Ishikawa (cell line): ENCODE results near the gene ZNF101.

Experiments used
- CEBPB ChIP-seq: IDR thresholded peaks from 2 replicates; pipeline ENCODE4 v1.6.1; 2012
- CREB1 ChIP-seq: IDR thresholded peaks from 2 replicates; pipeline ENCODE4 v1.6.1; 2012; ENCODE audit warnings: low read depth
- EGR1 ChIP-seq: IDR thresholded peaks from 2 replicates; pipeline ENCODE4 v1.6.1; 2012
- EP300 ChIP-seq: IDR thresholded peaks from 2 replicates; pipeline ENCODE4 v1.6.1; 2012; ENCODE audit warnings: borderline replicate concordance
- FOXM1 ChIP-seq: IDR thresholded peaks from 2 replicates; pipeline ENCODE4 v1.6.1; 2012; ENCODE audit warnings: low read depth, borderline replicate concordance
- NFIC ChIP-seq: IDR thresholded peaks from 2 replicates; pipeline ENCODE4 v1.6.1; 2012
- RAD21 ChIP-seq: IDR thresholded peaks from 2 replicates; pipeline ENCODE4 v1.6.1; 2012; ENCODE audit warnings: low read depth
- TAF1 ChIP-seq: IDR thresholded peaks from 2 replicates; pipeline ENCODE4 v1.6.1; 2012; ENCODE audit warnings: low read depth, mild to moderate bottlenecking
- TCF12 ChIP-seq: IDR thresholded peaks from 2 replicates; pipeline ENCODE4 v1.6.1; 2012; ENCODE audit warnings: low read depth
- TEAD4 ChIP-seq: IDR thresholded peaks from 2 replicates; pipeline ENCODE4 v1.6.1; 2012
- USF1 ChIP-seq: IDR thresholded peaks from 2 replicates; pipeline ENCODE4 v1.6.1; 2012
- YY1 ChIP-seq: IDR thresholded peaks from 2 replicates; pipeline ENCODE4 v1.6.1; 2012; ENCODE audit warnings: low read depth
- ZBTB7A ChIP-seq: IDR thresholded peaks from 2 replicates; pipeline ENCODE4 v1.6.1; 2012; ENCODE audit warnings: low read depth
- TF ChIP-seq, protein P1 (sequence below): IDR thresholded peaks from 2 replicates; pipeline ENCODE4 v1.6.1; 2012
- TF ChIP-seq, protein P2 (sequence below): IDR thresholded peaks from 2 replicates; pipeline ENCODE4 v1.6.1; 2012; ENCODE audit warnings: low read depth, mild to moderate bottlenecking

ZNF101 gene

GRCh38 chr19:19687090-19687489 is 18.5 kb downstream of the ZNF101 start:
- TF ChIP-seq TEAD4 (no peak), CREB1 (no peak), TCF12 (no peak), YY1 (no peak), EP300 (no peak)
- TF ChIP-seq, protein P1, sequence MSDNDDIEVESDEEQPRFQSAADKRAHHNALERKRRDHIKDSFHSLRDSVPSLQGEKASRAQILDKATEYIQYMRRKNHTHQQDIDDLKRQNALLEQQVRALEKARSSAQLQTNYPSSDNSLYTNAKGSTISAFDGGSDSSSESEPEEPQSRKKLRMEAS, result no peak
- TF ChIP-seq, protein P2, sequence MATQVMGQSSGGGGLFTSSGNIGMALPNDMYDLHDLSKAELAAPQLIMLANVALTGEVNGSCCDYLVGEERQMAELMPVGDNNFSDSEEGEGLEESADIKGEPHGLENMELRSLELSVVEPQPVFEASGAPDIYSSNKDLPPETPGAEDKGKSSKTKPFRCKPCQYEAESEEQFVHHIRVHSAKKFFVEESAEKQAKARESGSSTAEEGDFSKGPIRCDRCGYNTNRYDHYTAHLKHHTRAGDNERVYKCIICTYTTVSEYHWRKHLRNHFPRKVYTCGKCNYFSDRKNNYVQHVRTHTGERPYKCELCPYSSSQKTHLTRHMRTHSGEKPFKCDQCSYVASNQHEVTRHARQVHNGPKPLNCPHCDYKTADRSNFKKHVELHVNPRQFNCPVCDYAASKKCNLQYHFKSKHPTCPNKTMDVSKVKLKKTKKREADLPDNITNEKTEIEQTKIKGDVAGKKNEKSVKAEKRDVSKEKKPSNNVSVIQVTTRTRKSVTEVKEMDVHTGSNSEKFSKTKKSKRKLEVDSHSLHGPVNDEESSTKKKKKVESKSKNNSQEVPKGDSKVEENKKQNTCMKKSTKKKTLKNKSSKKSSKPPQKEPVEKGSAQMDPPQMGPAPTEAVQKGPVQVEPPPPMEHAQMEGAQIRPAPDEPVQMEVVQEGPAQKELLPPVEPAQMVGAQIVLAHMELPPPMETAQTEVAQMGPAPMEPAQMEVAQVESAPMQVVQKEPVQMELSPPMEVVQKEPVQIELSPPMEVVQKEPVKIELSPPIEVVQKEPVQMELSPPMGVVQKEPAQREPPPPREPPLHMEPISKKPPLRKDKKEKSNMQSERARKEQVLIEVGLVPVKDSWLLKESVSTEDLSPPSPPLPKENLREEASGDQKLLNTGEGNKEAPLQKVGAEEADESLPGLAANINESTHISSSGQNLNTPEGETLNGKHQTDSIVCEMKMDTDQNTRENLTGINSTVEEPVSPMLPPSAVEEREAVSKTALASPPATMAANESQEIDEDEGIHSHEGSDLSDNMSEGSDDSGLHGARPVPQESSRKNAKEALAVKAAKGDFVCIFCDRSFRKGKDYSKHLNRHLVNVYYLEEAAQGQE, result no peak

DNA sequence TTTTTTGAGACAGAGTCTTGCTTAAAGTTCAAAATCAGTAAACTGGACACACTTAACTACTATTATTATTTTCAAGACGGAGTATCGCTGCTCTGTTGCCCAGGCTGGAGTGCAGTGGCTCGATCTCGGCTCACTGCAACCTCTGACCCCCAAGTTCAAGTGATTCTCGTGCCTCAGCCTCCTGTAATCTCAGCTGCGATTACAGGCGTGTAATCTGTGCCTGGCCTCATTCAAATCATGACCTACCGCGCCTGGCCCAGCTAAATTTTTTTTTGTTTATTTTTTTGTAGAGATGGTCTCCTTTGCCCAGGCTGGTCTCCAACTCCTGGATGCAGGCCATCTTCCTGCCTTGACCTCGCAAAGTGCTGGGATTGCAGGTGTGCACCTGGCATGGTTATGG is 23.0 kb downstream of the ZNF101 start:
- no peak for TF ChIP-seq TEAD4

DNA sequence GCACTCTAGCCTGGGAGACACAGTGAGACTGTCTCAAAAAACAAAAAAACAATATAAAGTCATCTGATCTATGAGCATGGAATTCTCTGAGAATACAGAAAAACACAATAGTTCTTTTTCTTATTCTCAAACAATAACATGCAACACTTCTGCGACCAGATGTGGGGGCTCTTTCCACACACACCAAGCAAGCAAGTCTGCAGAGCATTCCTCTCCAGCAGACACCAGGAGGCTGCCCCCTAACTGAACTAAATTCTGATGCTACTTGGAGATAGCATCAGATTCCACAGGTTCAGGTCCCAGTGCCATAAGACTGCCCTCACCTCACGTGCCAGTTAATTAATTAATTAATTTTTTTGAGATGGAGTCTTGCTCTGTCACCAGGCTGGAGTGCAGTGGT is 27.7 kb downstream of the ZNF101 start:
- TF ChIP-seq TCF12 (no peak), EGR1 (no peak), RAD21 (no peak), TEAD4 (no peak), CREB1 (no peak), CEBPB (no peak), ZBTB7A (no peak), USF1 (no peak), TAF1 (no peak), NFIC (no peak)
- TF ChIP-seq, protein P1, result no peak

DNA sequence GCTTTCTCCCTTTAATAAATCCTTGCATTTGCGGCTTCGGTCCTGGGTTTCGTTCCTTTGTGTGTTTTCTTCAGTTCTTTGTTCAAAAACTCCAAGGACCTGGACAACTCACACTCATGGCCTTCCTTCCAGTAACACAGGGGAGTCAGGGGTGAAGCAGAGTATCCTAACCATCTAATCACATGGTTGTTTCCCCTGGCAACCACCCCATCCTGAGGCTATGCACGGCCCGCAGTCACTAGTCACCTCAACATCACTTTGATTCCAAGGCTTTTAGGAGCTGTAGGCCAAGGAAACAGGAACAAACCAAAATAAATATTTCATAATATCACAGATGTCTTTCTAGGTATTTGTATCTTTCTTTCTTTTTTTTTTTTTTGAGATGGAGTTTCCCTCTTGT is 28.9 kb downstream of the ZNF101 start:
- no peak for TF ChIP-seq NFIC
- no peak for TF ChIP-seq USF1
- no peak for TF ChIP-seq YY1
- no peak for TF ChIP-seq RAD21
- TF ChIP-seq, protein P1, result no peak
- no peak for TF ChIP-seq TAF1
- TF ChIP-seq CEBPB, result no peak
- TF ChIP-seq, protein P2, result no peak
- no peak for TF ChIP-seq ZBTB7A
- no peak for TF ChIP-seq EGR1
- TF ChIP-seq FOXM1, result no peak
- no peak for TF ChIP-seq EP300
- TF ChIP-seq TCF12, result no peak
- TF ChIP-seq CREB1, result no peak
- no peak for TF ChIP-seq TEAD4

DNA sequence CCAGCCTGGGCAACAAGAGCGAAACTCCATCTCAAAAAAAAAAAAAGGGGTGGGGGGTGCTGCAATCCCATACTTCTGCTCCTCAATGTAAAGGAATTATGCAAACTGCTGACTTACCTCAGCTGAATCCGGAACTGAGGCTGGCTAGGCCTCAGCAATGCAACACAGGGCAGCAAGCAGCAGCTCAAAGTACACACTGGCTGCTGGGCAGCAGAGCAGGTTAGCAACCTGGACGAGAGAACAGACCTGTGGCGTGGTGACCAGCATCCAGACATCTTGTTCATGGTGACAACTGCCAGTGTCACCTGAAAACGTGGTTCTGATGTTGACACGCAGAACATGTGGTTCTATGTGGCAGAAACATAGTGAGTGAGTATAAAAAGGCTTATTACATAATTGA is 36.2 kb downstream of the ZNF101 start:
- TF ChIP-seq YY1, result no peak
- TF ChIP-seq, protein P1, result no peak
- no peak for TF ChIP-seq EGR1
- TF ChIP-seq TCF12, result no peak
- no peak for TF ChIP-seq EP300
- no peak for TF ChIP-seq NFIC
- TF ChIP-seq CEBPB, result no peak
- no peak for TF ChIP-seq ZBTB7A
- no peak for TF ChIP-seq CREB1
- TF ChIP-seq USF1, result no peak
- no peak for TF ChIP-seq FOXM1
- TF ChIP-seq TAF1, result no peak
- TF ChIP-seq, protein P2, result no peak
- TF ChIP-seq TEAD4, result no peak
- TF ChIP-seq RAD21, result no peak
